T-helper 17 cell (primary cell): ENCODE results near the gene IQCH. TPM values are rescaled to one million over a fixed set of nuclear protein-coding genes. Genes with fewer than 3 reads are reported as not detected.

Experiments used
- ATAC-seq: fragments of 150-1000 bp; cut with Tn5 transposase; 2 replicates; pipeline ENCODE4 v1.10.0; 2021; ENCODE audit warnings: mild to moderate bottlenecking, moderate library complexity
- DNase-seq, 3 donors: peaks; one replicate each; pipeline versions ENCODE4 v3.0.0 to v3.0.0-alpha.2; 2020 to 2021
- H3K9me3 ChIP-seq: one replicate; pipeline ENCODE4 v1.7.0; 2013; ENCODE audit warnings: low read length, mild to moderate bottlenecking; ENCODE audit not compliant: control insufficient read depth, poor library complexity, severe bottlenecking
- H3K27ac Mint-ChIP-seq: one replicate; pipeline ENCODE4 v1.8.0; 2022; ENCODE audit warnings: mild to moderate bottlenecking, moderate library complexity, mixed read lengths
- H3K27me3 Mint-ChIP-seq: one replicate; pipeline ENCODE4 v1.8.0; 2022; ENCODE audit warnings: mixed read lengths
- H3K36me3 Mint-ChIP-seq: one replicate; pipeline ENCODE4 v1.8.0; 2022; ENCODE audit warnings: low read depth, mixed read lengths
- H3K4me1 Mint-ChIP-seq: one replicate; pipeline ENCODE4 v1.8.0; 2022; ENCODE audit warnings: mild to moderate bottlenecking, mixed read lengths
- H3K4me3 Mint-ChIP-seq: one replicate; pipeline ENCODE4 v1.8.0; 2022; ENCODE audit warnings: mild to moderate bottlenecking, moderate library complexity, mixed read lengths
- total RNA-seq, 4 donors: library from RNA in 2 of 4; stranded (reverse) in 2 of 4; gene quantifications; one replicate each; pipeline ENCODE4 v1.2.3 and lab custom pipeline; 2022 to 2026

IQCH gene
- total RNA-seq, 2 donors from 2014 or later, result 0.70 to 1.2 TPM

GRCh38 chr15:67290319-67290718 lies 35.7 kb downstream of the IQCH start:
- Mint-ChIP-seq H3K36me3 (peaks cover 2% of the 10 kb centered on the region), H3K27ac (no peak overlapping the region), H3K27me3 (no peaks in the 10 kb centered on the region), H3K4me3 (no peak overlapping the region), H3K4me1 (no peaks in the 10 kb centered on the region)
- no peaks in the 10 kb centered on the region for H3K9me3 ChIP-seq
- no peak for DNase-seq
- ATAC-seq, result no peak

- Mint-ChIP-seq H3K36me3 (peaks cover 2% of the 10 kb centered on the region), H3K27me3 (peaks cover 13% of the 10 kb centered on the region), H3K27ac (peak overlapping the region; percentile 39), H3K4me3 (no peak overlapping the region), H3K4me1 (peaks cover 5% of the 10 kb centered on the region)
- DNase-seq (no peak), ATAC-seq (no peak)
- H3K9me3 ChIP-seq, result no peaks in the 10 kb centered on the region
Observed at GRCh38 chr15:67296188-67296587, 41.6 kb downstream of the IQCH start.

GRCh38 chr15:67296684-67297083 lies 42.1 kb downstream of the IQCH start:
- H3K9me3 ChIP-seq, result no peaks in the 10 kb centered on the region
- ATAC-seq, result no peak
- Mint-ChIP-seq H3K4me3 (no peak overlapping the region), H3K4me1 (peaks cover 5% of the 10 kb centered on the region), H3K27me3 (peaks cover 13% of the 10 kb centered on the region), H3K27ac (no peak overlapping the region), H3K36me3 (peaks cover 2% of the 10 kb centered on the region)
- no peak for DNase-seq

- H3K27ac Mint-ChIP-seq, result no peak overlapping the region
- no peak for ATAC-seq
Observed at GRCh38 chr15:67300266-67301025, 45.9 kb downstream of the IQCH start.

GRCh38 chr15:67303490-67304363 lies 49.1 kb downstream of the IQCH start:
- no peaks in the 10 kb centered on the region for H3K27me3 Mint-ChIP-seq
- H3K4me3 Mint-ChIP-seq, result no peak overlapping the region
- ATAC-seq (peak; percentile 65), DNase-seq (peak in 1 of 3 donors; percentile 7)
- H3K36me3 Mint-ChIP-seq, result no peaks in the 10 kb centered on the region
- no peaks in the 10 kb centered on the region for H3K9me3 ChIP-seq
- H3K4me1 Mint-ChIP-seq, result no peaks in the 10 kb centered on the region
- no peak overlapping the region for H3K27ac Mint-ChIP-seq

More at GRCh38 chr15:67300266-67301025, 45.9 kb downstream of the IQCH start:
- H3K4me1 Mint-ChIP-seq, result peaks cover 5% of the 10 kb centered on the region
- H3K9me3 ChIP-seq, result no peaks in the 10 kb centered on the region
- no peak overlapping the region for H3K4me3 Mint-ChIP-seq
- no peaks in the 10 kb centered on the region for H3K36me3 Mint-ChIP-seq
- DNase-seq, result no peak
- peaks cover 13% of the 10 kb centered on the region for H3K27me3 Mint-ChIP-seq

- Mint-ChIP-seq H3K27ac (no peak overlapping the region), H3K4me3 (no peak overlapping the region), H3K27me3 (no peaks in the 10 kb centered on the region), H3K36me3 (no peaks in the 10 kb centered on the region), H3K4me1 (no peaks in the 10 kb centered on the region)
- DNase-seq (no peak), ATAC-seq (no peak)
- no peaks in the 10 kb centered on the region for H3K9me3 ChIP-seq
Observed at GRCh38 chr15:67304778-67305177, 50.2 kb downstream of the IQCH start.

GRCh38 chr15:67305506-67305905 lies 50.9 kb downstream of the IQCH start:
- Mint-ChIP-seq H3K27ac (no peak overlapping the region), H3K4me1 (no peaks in the 10 kb centered on the region), H3K27me3 (no peaks in the 10 kb centered on the region), H3K4me3 (no peak overlapping the region), H3K36me3 (no peaks in the 10 kb centered on the region)
- DNase-seq (no peak), ATAC-seq (no peak)
- no peaks in the 10 kb centered on the region for H3K9me3 ChIP-seq

- no peaks in the 10 kb centered on the region for H3K9me3 ChIP-seq
- Mint-ChIP-seq H3K4me3 (no peak overlapping the region), H3K4me1 (no peaks in the 10 kb centered on the region), H3K27ac (no peak overlapping the region), H3K27me3 (no peaks in the 10 kb centered on the region), H3K36me3 (no peaks in the 10 kb centered on the region)
- ATAC-seq (no peak), DNase-seq (no peak)
Observed at GRCh38 chr15:67307156-67307555, 52.6 kb downstream of the IQCH start.

GRCh38 chr15:67307889-67308597 lies 53.5 kb downstream of the IQCH start:
- no peak for ATAC-seq

GRCh38 chr15:67311731-67312130 lies 57.1 kb downstream of the IQCH start:
- Mint-ChIP-seq H3K27ac (no peak overlapping the region), H3K36me3 (no peaks in the 10 kb centered on the region), H3K4me3 (no peak overlapping the region), H3K27me3 (peaks cover 7% of the 10 kb centered on the region), H3K4me1 (no peaks in the 10 kb centered on the region)
- no peaks in the 10 kb centered on the region for H3K9me3 ChIP-seq
- DNase-seq (no peak), ATAC-seq (no peak)

More at GRCh38 chr15:67307889-67308597, 53.5 kb downstream of the IQCH start:
- no peak overlapping the region for H3K27ac Mint-ChIP-seq
- H3K4me1 Mint-ChIP-seq, result no peaks in the 10 kb centered on the region
- H3K9me3 ChIP-seq, result no peaks in the 10 kb centered on the region
- no peak for DNase-seq
- no peaks in the 10 kb centered on the region for H3K27me3 Mint-ChIP-seq
- no peaks in the 10 kb centered on the region for H3K36me3 Mint-ChIP-seq
- H3K4me3 Mint-ChIP-seq, result no peak overlapping the region

GRCh38 chr15:67319961-67320360 lies 65.4 kb downstream of the IQCH start:
- no peak overlapping the region for H3K27ac Mint-ChIP-seq
- no peak for ATAC-seq
- no peaks in the 10 kb centered on the region for H3K9me3 ChIP-seq
- H3K27me3 Mint-ChIP-seq, result peaks cover 17% of the 10 kb centered on the region
- no peak for DNase-seq
- H3K4me3 Mint-ChIP-seq, result no peak overlapping the region
- H3K36me3 Mint-ChIP-seq, result peaks cover 10% of the 10 kb centered on the region
- H3K4me1 Mint-ChIP-seq, result peaks cover 7% of the 10 kb centered on the region

GRCh38 chr15:67321352-67321751 lies 66.8 kb downstream of the IQCH start:
- H3K4me1 Mint-ChIP-seq, result peaks cover 7% of the 10 kb centered on the region
- no peak overlapping the region for H3K4me3 Mint-ChIP-seq
- ATAC-seq, result no peak
- no peak for DNase-seq
- peaks cover 10% of the 10 kb centered on the region for H3K36me3 Mint-ChIP-seq
- no peaks in the 10 kb centered on the region for H3K9me3 ChIP-seq
- H3K27me3 Mint-ChIP-seq, result peaks cover 10% of the 10 kb centered on the region
- H3K27ac Mint-ChIP-seq, result no peak overlapping the region

- DNase-seq (no peak), ATAC-seq (no peak)
- no peak overlapping the region for H3K4me3 Mint-ChIP-seq
- H3K27ac Mint-ChIP-seq, result no peak overlapping the region
- no peaks in the 10 kb centered on the region for H3K9me3 ChIP-seq
- peaks cover 10% of the 10 kb centered on the region for H3K27me3 Mint-ChIP-seq
- peaks cover 10% of the 10 kb centered on the region for H3K36me3 Mint-ChIP-seq
- H3K4me1 Mint-ChIP-seq, result peaks cover 7% of the 10 kb centered on the region
Observed at GRCh38 chr15:67322481-67322880, 67.9 kb downstream of the IQCH start.
